HG03457 (cell line): Measurements from ENCODE around the gene CALD1.

Source experiments
- ATAC-seq: cut with Tn5 transposase; IDR thresholded peaks from one replicate; pipeline ENCODE4 v1.9.1; 2021; ENCODE audit warnings: moderate number of reproducible peaks; ENCODE audit not compliant: unreplicated experiment

CALD1 gene

DNA sequence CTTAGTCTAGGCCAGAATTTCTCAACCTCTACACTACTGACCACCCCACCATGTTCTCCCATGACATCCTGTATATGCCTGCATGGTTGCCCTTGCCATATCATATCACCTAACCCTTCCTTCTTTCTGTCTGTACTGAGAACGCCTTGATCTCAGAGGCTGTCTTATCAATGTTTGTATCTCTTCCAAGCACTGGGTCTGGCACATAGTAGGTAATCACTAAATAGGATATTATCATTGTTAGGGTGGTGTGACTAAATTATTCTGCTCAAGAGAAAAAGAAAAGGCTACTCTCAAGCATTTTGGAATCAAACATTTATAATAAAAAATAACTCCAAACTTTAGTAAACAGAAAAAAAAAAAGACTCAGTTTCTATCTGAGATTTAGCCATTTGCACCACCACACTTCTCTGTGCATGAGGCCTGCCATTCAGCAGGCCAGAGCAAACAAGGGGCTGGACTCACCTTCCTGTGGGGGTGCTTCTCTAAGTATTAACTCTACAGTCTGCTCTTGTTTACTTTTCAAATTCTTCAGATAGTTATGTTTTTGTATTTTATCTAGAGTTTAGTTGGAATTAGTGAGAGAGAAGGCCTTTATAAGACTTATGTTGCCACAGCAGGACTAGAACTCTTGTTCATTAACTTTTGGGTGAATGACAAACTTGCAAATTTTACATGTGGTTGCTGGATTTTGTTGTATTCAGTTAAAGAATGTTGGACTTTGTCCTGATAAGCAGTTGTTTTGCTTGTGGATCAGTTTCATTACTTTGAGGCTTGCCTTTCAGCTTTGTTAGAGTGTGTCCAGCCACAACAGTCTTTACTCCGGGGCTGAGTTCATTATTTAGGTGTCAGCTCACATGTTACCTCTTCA is 212.3 kb downstream of the CALD1 start:
- ATAC-seq = no peak

DNA sequence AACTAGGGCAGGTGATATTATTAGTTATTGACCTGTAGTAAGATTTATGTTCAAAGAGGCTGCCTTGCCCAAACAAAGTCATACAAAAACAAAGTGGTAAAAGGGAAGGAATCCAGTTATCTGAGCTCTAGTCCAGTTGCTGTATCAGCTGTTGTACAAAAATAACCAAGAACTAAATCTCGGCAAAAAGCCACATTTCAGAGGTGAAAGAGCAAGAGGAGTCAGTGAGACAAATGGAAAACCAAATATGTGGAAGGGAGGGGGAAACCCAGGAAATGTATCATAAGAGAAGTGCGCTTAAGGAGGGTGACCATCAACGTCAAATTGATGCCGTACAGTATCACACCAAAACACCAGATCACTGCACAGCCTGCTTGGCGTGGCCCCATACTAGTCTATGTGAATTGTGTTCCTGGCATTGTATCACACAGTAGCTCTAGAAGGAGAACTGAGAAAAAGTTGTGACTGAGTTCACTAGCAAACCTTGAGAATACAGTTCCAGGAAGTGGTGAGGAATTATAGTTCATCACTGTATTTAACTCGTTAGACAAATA is 213.3 kb downstream of the CALD1 start:
- ATAC-seq = peak; percentile 63

DNA sequence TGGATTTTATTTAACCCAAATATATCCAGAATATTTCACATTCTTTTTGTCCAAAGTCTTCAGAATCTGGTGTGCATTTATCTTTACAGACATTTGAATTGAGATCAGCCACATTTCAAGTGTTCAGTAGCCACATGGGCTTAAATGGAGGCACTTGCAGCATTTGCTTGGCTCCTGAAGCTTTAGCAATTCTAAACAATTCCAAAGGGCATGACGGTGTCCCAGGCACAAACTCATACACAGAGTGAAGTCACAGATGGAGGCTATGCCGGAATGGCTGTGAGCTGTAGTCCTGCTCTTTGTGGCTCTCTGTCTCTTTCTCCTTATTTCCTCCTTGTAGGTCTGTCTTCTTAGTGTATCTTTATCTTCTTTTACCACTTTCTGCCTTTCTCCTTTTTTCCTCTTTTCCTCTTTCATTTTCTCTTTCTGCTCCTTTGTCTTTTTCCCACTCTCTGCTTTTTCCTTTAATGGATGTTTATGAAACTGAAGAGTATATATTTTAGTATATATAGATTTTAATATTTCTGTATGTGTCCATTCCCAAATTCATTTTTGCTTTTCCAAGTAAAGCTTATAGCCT is 214.5 kb downstream of the CALD1 start:
- ATAC-seq = no peak

DNA sequence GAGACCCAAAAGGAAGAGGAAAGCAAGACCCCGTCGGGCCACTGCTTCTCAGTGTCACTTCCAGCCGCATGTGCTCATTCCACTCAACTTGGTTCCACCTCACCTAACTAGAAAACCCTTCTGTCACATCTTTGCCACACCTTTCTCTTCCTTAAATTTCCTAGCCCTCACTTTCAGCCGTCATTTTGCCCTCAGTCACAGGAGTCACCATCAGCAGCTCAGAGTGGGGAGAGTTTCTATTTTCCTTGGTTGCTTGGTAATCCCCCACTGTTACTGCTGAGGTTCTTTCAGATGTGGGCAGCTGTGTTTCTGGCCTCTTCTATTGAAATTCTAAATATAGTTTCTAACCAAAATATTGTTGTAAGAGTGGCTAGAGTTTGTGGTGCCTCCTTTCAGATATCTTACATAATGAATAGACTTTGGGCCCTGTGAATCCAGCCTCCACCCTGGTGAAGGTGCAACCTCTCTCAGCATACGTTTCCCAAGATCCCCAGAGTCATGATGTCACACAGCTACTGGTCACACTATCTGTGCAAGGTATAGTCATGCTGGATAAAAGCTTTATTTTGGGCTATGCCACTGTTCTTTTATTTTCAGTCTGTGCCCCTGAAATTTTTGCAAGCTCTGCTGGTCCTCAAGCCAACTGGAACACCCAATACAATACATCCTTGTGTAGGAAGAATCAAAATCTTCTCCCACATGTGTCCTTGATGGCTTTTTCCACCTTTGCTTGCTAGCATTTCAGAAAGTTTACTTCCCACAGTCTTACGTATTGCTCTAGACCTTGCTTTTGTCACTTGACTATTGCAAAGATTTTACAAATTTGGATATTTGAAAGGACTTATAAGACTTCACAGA is 216.0 kb downstream of the CALD1 start:
- ATAC-seq = peak; percentile 36

DNA sequence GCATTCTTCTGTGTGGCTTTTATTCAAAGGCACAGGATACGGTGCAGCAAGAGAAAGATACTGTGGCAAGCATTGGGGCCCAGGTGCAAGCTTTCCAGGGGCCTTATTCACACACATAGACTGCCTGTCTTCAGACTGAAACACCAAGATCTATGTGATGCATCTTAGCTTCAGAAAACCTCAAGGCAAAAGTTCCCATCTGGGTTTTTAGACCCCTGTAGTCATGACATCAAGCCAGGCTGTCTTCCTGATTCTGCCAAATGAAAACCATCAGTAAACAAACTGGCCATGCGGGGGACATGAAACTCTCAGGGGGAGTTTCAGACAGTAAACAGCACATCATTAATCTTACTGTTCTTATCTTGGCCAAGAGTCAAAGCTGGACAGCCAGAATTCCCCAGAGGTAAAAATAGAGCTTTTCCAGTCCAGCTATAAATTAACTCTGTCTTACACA is 216.7 kb downstream of the CALD1 start:
- ATAC-seq = peak; percentile 39

DNA sequence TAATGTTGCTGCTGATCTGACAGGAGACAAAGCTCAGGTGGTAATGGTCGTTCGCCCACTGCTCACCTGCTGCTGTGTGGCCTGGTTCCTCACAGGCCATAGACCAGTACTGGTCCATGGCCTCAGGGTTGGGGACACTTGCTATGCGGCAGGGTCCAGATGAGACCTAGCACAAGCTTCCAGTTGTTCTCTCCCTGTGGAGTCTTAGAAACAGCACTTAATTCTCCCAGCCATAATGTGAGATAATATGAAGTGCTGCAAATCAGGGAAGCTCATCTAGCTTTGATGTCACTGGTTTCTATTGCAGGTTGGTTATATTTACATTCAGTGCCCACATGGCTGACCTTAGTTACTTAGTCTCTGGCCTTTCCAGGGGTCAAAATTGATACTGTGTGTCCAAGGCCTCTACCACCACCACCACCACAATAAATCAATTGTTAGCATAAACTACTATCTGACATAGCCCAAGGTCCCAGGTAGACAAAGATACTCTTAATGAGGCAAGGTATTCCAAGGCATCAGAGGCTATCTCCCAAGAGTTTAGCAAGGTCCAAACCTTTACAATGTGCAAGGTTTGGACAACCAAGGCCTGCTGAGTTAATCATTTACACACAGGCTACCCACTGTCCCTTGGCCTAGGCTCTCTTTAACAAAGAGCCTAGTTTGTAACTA is 217.9 kb downstream of the CALD1 start:
- no peak for ATAC-seq

DNA sequence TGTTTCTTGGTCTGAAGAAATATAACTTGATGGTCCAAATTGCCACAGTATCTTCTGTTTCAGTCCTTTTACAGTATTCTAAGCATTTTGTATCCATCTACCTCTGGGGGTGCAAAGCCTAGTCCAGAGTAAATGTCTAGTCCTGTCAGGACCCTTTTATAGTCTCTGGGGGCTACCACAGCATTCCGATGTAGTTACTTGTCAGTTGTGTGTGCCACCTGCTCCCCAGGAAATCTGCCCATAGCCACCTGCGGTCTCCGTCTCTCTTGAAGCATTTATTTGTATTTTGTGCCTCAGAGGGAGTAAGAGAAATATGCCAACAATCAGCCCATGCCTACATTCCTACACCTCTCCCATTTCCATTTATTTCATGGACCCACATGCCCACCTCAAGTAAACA is 219.7 kb downstream of the CALD1 start:
- ATAC-seq = no peak

DNA sequence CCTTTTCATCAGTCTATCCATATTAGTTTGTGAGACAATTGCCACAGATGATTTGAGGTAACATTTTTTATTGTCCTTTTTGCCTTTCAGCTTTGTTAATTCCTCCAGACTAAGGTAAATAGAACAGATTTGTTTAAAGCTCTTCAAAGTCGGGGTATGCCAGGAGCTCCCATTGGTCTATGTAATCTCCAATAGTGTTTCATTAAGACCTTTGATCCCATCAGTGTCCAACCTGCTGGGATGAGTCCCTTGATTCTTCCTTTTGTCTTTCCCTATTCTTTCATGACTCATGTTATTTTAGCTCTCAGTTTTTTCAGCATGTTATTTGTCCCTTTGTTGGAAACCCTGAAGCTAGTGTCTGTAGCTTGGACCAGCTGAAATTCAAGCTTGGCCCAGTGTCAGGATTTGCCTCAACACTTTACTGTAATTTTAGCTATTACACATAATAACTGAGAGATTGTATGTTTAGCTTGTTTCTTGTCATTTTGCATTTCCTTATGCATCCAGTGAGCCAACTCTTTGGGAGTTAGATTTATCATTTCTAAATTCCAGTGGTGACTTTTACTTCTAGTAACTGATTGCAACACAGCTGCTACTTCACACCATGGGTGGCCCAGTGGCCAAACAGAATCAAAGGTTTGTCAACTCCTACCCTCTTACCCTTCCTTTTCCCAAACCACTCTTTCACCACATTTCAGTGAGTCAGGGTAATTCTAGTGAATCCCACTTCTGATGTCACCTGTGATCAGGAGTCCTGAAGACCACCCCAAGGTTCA is 222.1 kb downstream of the CALD1 start:
- ATAC-seq = no peak

DNA sequence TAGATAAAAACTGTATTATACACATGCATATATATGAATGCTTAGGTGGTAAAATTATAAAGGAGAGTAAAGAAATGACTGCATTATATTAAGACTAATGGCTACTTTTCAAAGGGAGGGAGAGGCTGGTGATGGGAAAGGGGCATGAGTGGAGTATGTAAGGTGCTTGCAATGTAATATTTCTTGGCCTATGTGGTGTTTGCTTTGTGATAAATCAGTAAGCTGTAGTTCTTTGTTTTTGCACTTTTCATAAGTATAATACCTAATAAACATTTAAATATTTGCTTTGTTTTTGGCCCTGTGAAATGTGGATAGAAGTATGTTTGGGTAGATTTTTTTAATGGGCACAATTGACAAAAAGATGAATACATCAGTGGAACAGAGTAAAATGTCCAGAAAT is 232.8 kb downstream of the CALD1 start:
- ATAC-seq = no peak
